T-cell (primary cell): Measurements from ENCODE around the gene ZNF32. TPM values are rescaled to one million over a fixed set of nuclear protein-coding genes. Genes with fewer than 3 reads are reported as not detected.

ENCODE experiments used
- ATAC-seq, 4 experiments: fragments of 200-7000 bp in 3 of 4; fragments of 150-1000 bp in 1 of 4; cut with Tn5 transposase; replicated peaks in 1 of 4; 1 replicate in 3 of 4; 2 replicates in 1 of 4; pipeline ENCODE4 v1.10.0; 2021; ENCODE audit warnings: moderate library complexity in 3 of 4, mild to moderate bottlenecking in 2 of 4, moderate number of reproducible peaks in 1 of 4
- CTCF ChIA-PET, 2 donors: fragments of 300-600 bp; sonication (Branson Sonifier 250); formaldehyde crosslinking; loops; one replicate each; lab custom pipeline; 2022; ENCODE audit warnings: antibody characterized with exemption in 2 of 2; lab: Charles Lee
- POLR2A ChIA-PET, 2 donors: fragments of 300-600 bp; sonication (Branson Sonifier 250); formaldehyde crosslinking; loops; one replicate each; lab custom pipeline; 2022; ENCODE audit warnings: antibody characterized with exemption in 2 of 2; lab: Charles Lee
- DNase-seq, 35 experiments: peaks; one replicate each; pipeline versions ENCODE4 v3.0.0 to v3.0.0-alpha.2; 2013 to 2023
- H3K27ac ChIP-seq: one replicate; pipeline ENCODE4 v1.5.1; 2013; ENCODE audit warnings: low read length
- H3K27me3 ChIP-seq, 2 experiments: replicated peaks in 1 of 2; 1 replicate in 1 of 2; 2 replicates in 1 of 2; pipeline versions ENCODE4 v1.6.1 to v1.7.0; 2013; ENCODE audit warnings: low read length in 1 of 2, mixed read lengths in 1 of 2; ENCODE audit not compliant: control insufficient read depth in 2 of 2, insufficient read depth in 2 of 2; ENCODE audit errors: extremely low read depth in 1 of 2
- H3K36me3 ChIP-seq, 2 donors: 1 replicate in 1 of 2; 2 replicates in 1 of 2; pipeline versions ENCODE4 v1.6.1 to v1.7.0; 2013; ENCODE audit warnings: low read length in 1 of 2; ENCODE audit not compliant: control insufficient read depth in 2 of 2, insufficient read depth in 1 of 2; ENCODE audit errors: extremely low read depth in 1 of 2
- H3K4me1 ChIP-seq, 2 experiments: 1 replicate in 1 of 2; 2 replicates in 1 of 2; pipeline versions ENCODE4 v1.6.1 to v1.7.0; 2013; ENCODE audit warnings: low read length in 2 of 2, mixed read lengths in 1 of 2; ENCODE audit not compliant: insufficient read depth in 2 of 2, control insufficient read depth in 1 of 2; ENCODE audit errors: extremely low read depth in 1 of 2
- H3K4me3 ChIP-seq, 2 donors: 1 replicate in 1 of 2; 2 replicates in 1 of 2; pipeline versions ENCODE4 v1.5.1 to v1.7.0; 2013; ENCODE audit warnings: mild to moderate bottlenecking in 2 of 2, low read length in 1 of 2, moderate library complexity in 1 of 2; ENCODE audit not compliant: control insufficient read depth in 1 of 2; ENCODE audit errors: extremely low read depth in 1 of 2
- H3K9me3 ChIP-seq: 2 replicates; pipeline ENCODE4 v1.7.0; 2013
- H3K27ac Mint-ChIP-seq, 2 donors: one replicate each; pipeline ENCODE4 v1.8.0; 2020 to 2021; ENCODE audit warnings: mild to moderate bottlenecking in 2 of 2, mixed read lengths in 2 of 2
- H3K27me3 Mint-ChIP-seq, 2 donors: one replicate each; pipeline ENCODE4 v1.8.0; 2021 to 2022; ENCODE audit warnings: mixed read lengths in 2 of 2
- H3K36me3 Mint-ChIP-seq: one replicate; pipeline ENCODE4 v1.8.0; 2021; ENCODE audit warnings: mixed read lengths
- H3K4me1 Mint-ChIP-seq, 3 donors: one replicate each; pipeline ENCODE4 v1.8.0; 2020 to 2022; ENCODE audit warnings: mixed read lengths in 3 of 3, mild to moderate bottlenecking in 1 of 3
- H3K4me3 Mint-ChIP-seq, 3 donors: one replicate each; pipeline ENCODE4 v1.8.0; 2020 to 2022; ENCODE audit warnings: mild to moderate bottlenecking in 3 of 3, mixed read lengths in 3 of 3, moderate library complexity in 3 of 3
- H3K9me3 Mint-ChIP-seq, 3 donors: one replicate each; pipeline ENCODE4 v1.8.0; 2020 to 2022; ENCODE audit warnings: mixed read lengths in 3 of 3
- WGBS: methylation state at CpG from one replicate; pipeline ENCODE4 v1.1.5; 2013; ENCODE audit warnings: missing lambda C conversion rate; ENCODE audit not compliant: insufficient coverage; 5-methylcytosine and 5-hydroxymethylcytosine counted together
- total RNA-seq, 35 experiments: library from RNA in 6 of 35; stranded (reverse) in 6 of 35; fragments of 120-200 nt in 1 of 35; gene quantifications; one replicate each; pipeline versions ENCODE4 v1.2.1 to v1.2.4 and lab custom pipeline; 2013 to 2026

The ZNF32 gene
- total RNA-seq, 5 donors from 2014 or later (not counting 1 experiment from before 2014, with no cell fraction given), result 25.3 to 38.2 (median 34.8) TPM

DNA sequence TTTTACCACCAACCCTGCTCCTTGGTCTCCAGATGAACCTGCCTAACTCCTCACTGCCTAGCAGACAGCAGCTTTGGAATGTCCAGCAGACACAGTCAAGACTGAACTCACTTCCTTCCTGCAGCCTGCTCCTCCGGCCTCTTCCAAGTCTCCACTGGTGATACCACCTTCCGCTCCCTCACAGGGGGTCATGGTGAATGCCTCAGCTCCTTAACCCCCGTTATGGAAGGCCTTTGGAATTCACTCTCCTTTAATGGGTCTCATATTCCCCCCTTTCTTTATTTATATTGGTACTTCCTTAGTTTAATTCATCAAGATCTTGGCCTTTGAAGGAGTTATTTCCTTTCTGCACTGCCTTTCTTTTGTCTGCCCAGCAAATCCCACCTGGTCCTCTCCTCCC, 44.9 kb upstream of the ZNF32 start:
- no peaks in the 10 kb centered on the region for H3K36me3 Mint-ChIP-seq
- H3K4me3 Mint-ChIP-seq, result no peak overlapping the region
- H3K4me1 Mint-ChIP-seq, result peaks cover 4 to 13% (median 6%) of the 10 kb centered on the region in 3 donors

DNA sequence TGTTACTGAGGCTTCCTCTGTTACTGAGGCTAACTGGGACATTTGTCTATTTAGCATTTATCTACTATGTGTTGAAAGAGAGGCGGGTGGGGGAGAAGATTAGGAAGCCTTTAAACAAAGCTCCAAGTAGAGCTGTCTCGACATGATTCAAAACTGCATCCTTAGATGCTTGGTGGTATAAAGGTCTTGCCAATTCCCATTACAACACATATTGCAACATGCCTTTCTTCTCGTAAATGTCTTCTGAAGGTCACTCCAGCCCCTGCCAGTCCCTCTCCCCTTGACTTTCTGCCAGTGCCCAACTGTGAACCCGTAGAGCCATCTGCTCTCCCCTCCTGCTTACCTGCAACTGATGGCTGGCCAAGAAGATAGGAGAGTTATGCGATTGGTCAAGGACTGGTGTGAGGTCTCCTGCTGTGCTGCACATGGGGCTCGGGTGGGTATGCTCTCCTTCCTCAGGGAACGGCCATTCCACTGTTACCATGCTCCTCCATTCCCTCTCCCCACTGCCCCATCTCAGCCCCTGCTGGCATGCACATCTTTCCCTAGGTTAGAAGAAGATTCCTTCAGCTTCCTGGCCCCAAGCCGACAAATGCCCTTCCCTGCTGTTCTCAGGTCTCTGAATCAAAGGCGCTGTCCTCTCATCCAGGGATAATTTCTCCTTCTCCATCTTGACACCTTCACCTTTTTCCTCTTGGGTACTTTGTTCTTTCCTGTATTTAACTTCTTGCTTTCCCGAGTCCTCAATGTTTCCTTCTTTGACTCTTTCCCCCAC, 43.6 kb upstream of the ZNF32 start:
- ChIA-PET POLR2A (no interaction called here), CTCF (interaction anchor here (0.6 to 1.1 kb wide), 5 partner anchors 9 to 1169 kb away, joined by 3 to 4 read pairs (median 3); no protein-coding TSS in a partner anchor)
- Histone ChIP-seq H3K9me3 (no peaks in the 10 kb centered on the region), H3K4me1 (peaks cover 0 to 13% of the 10 kb centered on the region in 2 experiments), H3K4me3 (no peak overlapping the region), H3K27me3 (peaks cover 0 to 30% of the 10 kb centered on the region in 2 experiments), H3K27ac (no peak overlapping the region), H3K36me3 (no peaks in the 10 kb centered on the region)
- no peaks in the 10 kb centered on the region for H3K9me3 Mint-ChIP-seq
- H3K4me1 Mint-ChIP-seq, result peaks cover 4 to 18% (median 6%) of the 10 kb centered on the region in 3 donors
- no peak for ATAC-seq
- no peak overlapping the region for H3K27ac Mint-ChIP-seq
- WGBS, result 93% methylated on average over 2 of the region's 10 CpGs
- peaks cover 17 to 20% of the 10 kb centered on the region in 2 donors for H3K27me3 Mint-ChIP-seq
- H3K36me3 Mint-ChIP-seq, result no peaks in the 10 kb centered on the region
- no peak for DNase-seq
- no peak overlapping the region for H3K4me3 Mint-ChIP-seq

More for the DNA sequence above, 44.9 kb upstream of the ZNF32 start:
- DNase-seq, result no peak
- H3K27me3 Mint-ChIP-seq, result peaks cover 12 to 18% of the 10 kb centered on the region in 2 donors
- Histone ChIP-seq H3K4me3 (no peak overlapping the region), H3K4me1 (peaks cover 0 to 13% of the 10 kb centered on the region in 2 experiments), H3K36me3 (no peaks in the 10 kb centered on the region), H3K27me3 (peaks cover 0 to 33% of the 10 kb centered on the region in 2 experiments), H3K9me3 (no peaks in the 10 kb centered on the region), H3K27ac (no peak overlapping the region)
- no peak for ATAC-seq
- POLR2A ChIA-PET, result no interaction called here
- CTCF ChIA-PET, result interaction anchor here in 1 of 2 donors (1.1 kb wide), 1 partner anchor 336 kb away, joined by 3 read pairs; no protein-coding TSS in a partner anchor
- no peak overlapping the region for H3K27ac Mint-ChIP-seq
- no peaks in the 10 kb centered on the region for H3K9me3 Mint-ChIP-seq
- WGBS, result 71% methylated on average over 1 of the region's 3 CpGs

DNA sequence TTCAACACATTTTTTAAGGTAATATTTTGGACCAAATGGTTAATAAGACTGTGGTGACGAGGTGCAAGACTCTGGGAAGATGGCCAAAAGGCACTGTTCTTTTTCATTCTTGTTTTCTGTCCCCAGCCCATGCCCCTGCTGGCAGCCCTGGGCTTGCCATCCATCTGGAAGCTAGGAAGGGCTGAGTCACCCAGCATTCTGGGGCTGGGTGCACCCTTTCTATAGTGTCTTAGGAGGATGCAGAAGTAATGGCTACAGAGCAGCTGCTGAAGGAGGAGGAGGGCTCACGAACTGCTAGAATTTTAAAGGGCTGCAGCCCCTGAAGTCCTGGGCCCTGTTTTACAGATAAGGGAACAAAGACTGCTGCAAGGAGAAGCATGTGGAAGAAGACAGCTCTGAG, 42.8 kb upstream of the ZNF32 start:
- WGBS, result 69% methylated on average over 2 of the region's 2 CpGs
- H3K9me3 Mint-ChIP-seq, result no peaks in the 10 kb centered on the region
- peaks cover 17 to 20% of the 10 kb centered on the region in 2 donors for H3K27me3 Mint-ChIP-seq
- Histone ChIP-seq H3K4me1 (peaks cover 0 to 13% of the 10 kb centered on the region in 2 experiments), H3K27me3 (peaks cover 0 to 27% of the 10 kb centered on the region in 2 experiments), H3K27ac (no peak overlapping the region), H3K4me3 (no peak overlapping the region), H3K36me3 (no peaks in the 10 kb centered on the region), H3K9me3 (no peaks in the 10 kb centered on the region)
- POLR2A ChIA-PET, result no interaction called here
- H3K4me3 Mint-ChIP-seq, result peak overlapping the region in 1 of 3 donors; percentile 91
- H3K36me3 Mint-ChIP-seq, result no peaks in the 10 kb centered on the region
- ATAC-seq, result no peak
- H3K4me1 Mint-ChIP-seq, result peaks cover 4 to 18% (median 6%) of the 10 kb centered on the region in 3 donors
- CTCF ChIA-PET, result interaction anchor here in 1 of 2 donors (1.0 kb wide), 1 partner anchor 8 kb away, joined by 4 read pairs; no protein-coding TSS in a partner anchor
- H3K27ac Mint-ChIP-seq, result no peak overlapping the region
- DNase-seq, result no peak

DNA sequence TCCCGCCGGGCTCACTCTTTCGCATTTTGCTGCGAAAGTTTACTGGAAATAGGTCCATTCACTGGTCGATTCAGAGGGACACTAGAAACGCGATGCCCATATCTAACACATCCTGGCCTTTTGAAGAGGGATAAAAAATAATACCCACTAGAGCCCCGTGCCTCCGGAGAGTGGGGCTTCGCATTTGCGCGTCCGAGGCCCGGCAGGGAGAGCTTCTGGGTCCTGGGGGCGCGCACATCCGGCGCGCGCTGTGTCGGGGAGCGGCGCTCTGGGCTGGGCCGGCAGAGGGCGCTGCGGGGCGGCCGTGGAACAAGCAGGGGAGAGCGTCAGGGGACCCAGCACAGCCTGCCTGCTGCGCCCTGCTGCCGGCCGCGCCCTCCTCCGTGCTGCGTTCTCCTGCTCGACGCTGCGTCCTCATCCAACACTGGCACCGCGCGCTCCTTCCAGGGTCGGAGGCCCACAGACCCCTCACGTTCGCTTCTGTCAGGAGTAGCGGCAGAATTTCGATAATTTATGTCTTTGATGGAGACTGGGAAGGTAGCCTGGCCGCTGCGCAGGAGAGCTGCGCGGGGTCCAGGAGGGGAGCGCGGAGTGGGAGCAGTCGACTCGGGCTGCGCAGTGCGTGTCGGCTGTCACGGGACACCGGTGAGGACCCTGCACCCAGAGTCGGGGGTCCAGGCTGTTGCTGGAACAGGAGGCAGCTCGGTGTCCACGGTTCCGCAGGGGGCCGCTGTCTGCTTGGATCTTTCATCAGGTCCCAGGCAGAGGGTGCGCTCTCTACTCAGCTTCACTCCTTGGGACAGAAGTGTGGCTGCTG, 41.5 kb upstream of the ZNF32 start:
- H3K4me3 ChIP-seq, result peak overlapping the region; percentile 74 to 97
- H3K4me3 Mint-ChIP-seq, result peak overlapping the region; percentile 73 to 91 (median 87)
- H3K9me3 Mint-ChIP-seq, result no peaks in the 10 kb centered on the region
- H3K4me1 ChIP-seq, result peaks cover 0 to 13% of the 10 kb centered on the region in 2 experiments
- peaks cover 0 to 31% of the 10 kb centered on the region in 2 experiments for H3K27me3 ChIP-seq
- H3K4me1 Mint-ChIP-seq, result peaks cover 4 to 18% (median 6%) of the 10 kb centered on the region in 3 donors
- 2% methylated on average over 48 of the region's 65 CpGs for WGBS
- no peaks in the 10 kb centered on the region for H3K36me3 Mint-ChIP-seq
- H3K27ac Mint-ChIP-seq, result peak overlapping the region; percentile 38 to 77
- DNase-seq (peak; percentile 62 to 90 (median 79)), ATAC-seq (peak; percentile 98 to 99 (median 98))
- peak overlapping the region; percentile 38 for H3K27ac ChIP-seq
- H3K27me3 Mint-ChIP-seq, result peaks cover 17 to 20% of the 10 kb centered on the region in 2 donors
- no peaks in the 10 kb centered on the region for H3K36me3 ChIP-seq
- CTCF ChIA-PET, result interaction anchor here (0.6 to 1.9 kb wide), 18 partner anchors 9 to 1174 kb away, joined by 3 to 6 read pairs (median 4); partner anchors contain the start of gene ZNF32 (in 1 of the 2)
- POLR2A ChIA-PET, result interaction anchor here in 1 of 2 donors (0.6 kb wide), 1 partner anchor 94 kb away, joined by 3 read pairs; no protein-coding TSS in a partner anchor
- no peaks in the 10 kb centered on the region for H3K9me3 ChIP-seq

DNA sequence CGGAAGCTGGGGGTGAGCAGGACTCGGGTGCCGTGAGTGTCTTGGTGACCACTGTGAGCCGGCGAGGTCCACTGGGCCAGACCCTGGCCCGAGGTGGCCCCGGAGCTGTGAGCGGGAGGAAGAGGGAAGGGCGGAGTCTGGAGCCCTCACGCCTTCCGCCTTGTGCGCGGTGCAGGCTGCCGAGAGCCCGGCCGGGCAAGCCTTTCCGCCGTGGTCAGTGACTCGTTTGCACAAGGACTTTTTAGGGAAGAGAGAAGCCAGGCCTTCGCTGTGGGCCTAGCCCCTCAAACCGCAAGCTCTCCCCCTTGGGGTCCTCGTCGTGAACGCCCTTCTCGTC, 40.9 kb upstream of the ZNF32 start:
- Histone ChIP-seq H3K4me1 (peaks cover 0 to 13% of the 10 kb centered on the region in 2 experiments), H3K36me3 (no peaks in the 10 kb centered on the region), H3K9me3 (no peaks in the 10 kb centered on the region), H3K4me3 (peak overlapping the region; percentile 74 to 97), H3K27ac (peak overlapping the region; percentile 38), H3K27me3 (peaks cover 0 to 31% of the 10 kb centered on the region in 2 experiments)
- no peaks in the 10 kb centered on the region for H3K36me3 Mint-ChIP-seq
- under 1% methylated on average over 24 of the region's 25 CpGs for WGBS
- POLR2A ChIA-PET, result no interaction called here
- peak overlapping the region; percentile 38 to 50 for H3K27ac Mint-ChIP-seq
- ATAC-seq (peak; percentile 57 to 69 (median 64)), DNase-seq (peak in 7 of 35 experiments; percentile 4 to 35 (median 15))
- peaks cover 15 to 18% of the 10 kb centered on the region in 2 donors for H3K27me3 Mint-ChIP-seq
- no peaks in the 10 kb centered on the region for H3K9me3 Mint-ChIP-seq
- peak overlapping the region; percentile 73 to 91 (median 87) for H3K4me3 Mint-ChIP-seq
- CTCF ChIA-PET, result interaction anchor here (0.6 to 1.9 kb wide), 20 partner anchors 9 to 1175 kb away, joined by 3 to 6 read pairs (median 4); partner anchors contain the start of gene ZNF32 (in 1 of the 2)
- H3K4me1 Mint-ChIP-seq, result peaks cover 4 to 18% (median 6%) of the 10 kb centered on the region in 3 donors
